Sigmoid colon (tissue), 4 donors: ENCODE measurements around the gene ATXN1.

Source experiments
- EP300 ChIP-seq, 4 donors: sonication (generic); formaldehyde crosslinking; IDR thresholded peaks; one replicate each; pipeline ENCODE4 v1.6.1; 2017; ENCODE audit warnings: antibody characterized with exemption in 4 of 4
- POLR2AphosphoS5 ChIP-seq, 4 donors: sonication (generic); formaldehyde crosslinking; IDR thresholded peaks; one replicate each; pipeline ENCODE4 v1.6.1; 2017; ENCODE audit warnings: antibody characterized with exemption in 4 of 4
- TF ChIP-seq, protein P1 (sequence below), 4 experiments: fragments of 450-650 bp in 3 of 4; fragments of 200-600 bp in 1 of 4; IDR thresholded peaks; one replicate each; pipeline ENCODE4 v1.5.1; 2016 to 2019; ENCODE audit warnings: antibody characterized with exemption in 4 of 4, mild to moderate bottlenecking in 3 of 4, moderate library complexity in 2 of 4

DNA sequence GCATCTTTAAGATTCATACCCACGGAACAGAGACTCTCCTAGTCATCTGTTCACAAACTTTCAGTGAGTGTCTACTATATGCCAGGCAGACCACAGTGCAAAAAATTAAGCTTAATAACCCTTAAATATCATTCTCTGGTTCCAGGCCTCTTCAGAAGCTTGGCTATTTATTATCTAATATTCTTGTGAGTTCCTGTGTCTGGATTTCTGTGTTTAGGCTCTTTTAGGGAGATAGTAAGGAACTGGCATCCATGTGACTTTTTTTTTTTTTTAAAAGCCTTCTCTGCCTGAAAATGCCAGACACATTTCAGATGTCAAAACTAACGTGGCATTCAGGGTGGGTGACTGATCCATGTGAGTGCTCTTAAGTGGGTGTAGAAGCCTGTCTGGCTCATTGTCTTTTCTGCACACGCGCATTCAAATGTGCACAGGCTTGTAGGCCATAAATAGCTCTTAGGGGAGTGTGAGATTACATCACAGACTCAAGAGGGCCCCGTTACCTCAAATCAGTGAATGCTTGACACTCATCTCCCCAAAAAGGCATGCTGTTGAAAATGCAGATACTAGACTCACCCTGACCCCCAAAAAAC lies 380.9 kb downstream of the ATXN1 start:
- TF ChIP-seq, protein P1, sequence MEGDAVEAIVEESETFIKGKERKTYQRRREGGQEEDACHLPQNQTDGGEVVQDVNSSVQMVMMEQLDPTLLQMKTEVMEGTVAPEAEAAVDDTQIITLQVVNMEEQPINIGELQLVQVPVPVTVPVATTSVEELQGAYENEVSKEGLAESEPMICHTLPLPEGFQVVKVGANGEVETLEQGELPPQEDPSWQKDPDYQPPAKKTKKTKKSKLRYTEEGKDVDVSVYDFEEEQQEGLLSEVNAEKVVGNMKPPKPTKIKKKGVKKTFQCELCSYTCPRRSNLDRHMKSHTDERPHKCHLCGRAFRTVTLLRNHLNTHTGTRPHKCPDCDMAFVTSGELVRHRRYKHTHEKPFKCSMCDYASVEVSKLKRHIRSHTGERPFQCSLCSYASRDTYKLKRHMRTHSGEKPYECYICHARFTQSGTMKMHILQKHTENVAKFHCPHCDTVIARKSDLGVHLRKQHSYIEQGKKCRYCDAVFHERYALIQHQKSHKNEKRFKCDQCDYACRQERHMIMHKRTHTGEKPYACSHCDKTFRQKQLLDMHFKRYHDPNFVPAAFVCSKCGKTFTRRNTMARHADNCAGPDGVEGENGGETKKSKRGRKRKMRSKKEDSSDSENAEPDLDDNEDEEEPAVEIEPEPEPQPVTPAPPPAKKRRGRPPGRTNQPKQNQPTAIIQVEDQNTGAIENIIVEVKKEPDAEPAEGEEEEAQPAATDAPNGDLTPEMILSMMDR (IDR thresholded peaks at IDR 0.05), result no peak
- TF ChIP-seq POLR2AphosphoS5 (IDR thresholded peaks at IDR 0.05) (no peak), EP300 (IDR thresholded peaks at IDR 0.05) (no peak)
